Dedifferentiated amniotic fluid mesenchymal stem cell (primary cell): Measurements from ENCODE around the gene UGT3A2.
"Not testable (repeated sequence)": the region's sequence is repeated elsewhere in the genome, so short reads cannot be mapped to it uniquely, and the experiment has no call there.

Experiments
- DNase-seq: peaks from one replicate; pipeline ENCODE4 v3.0.0-alpha.2; 2016; ENCODE audit errors: extremely low spot score

The UGT3A2 gene

DNA sequence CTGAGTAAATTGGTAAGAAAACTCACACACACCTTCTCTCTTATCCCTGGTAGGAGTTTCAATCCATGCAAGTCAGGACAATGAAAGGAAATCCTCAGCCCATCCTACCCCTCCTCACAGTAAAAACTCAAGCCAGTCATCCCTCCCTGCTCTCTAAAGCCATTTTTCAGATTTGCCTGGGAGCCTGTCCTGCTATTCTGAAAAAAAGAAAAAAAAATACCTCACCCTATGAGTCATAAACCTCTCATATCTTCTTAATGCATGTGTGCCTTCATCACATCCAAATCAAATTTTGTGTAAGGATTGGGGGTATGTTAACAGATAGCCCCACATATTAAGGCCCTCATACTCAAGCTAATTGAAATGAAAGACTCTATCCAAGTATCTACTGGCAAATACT is 14.1 kb downstream of the UGT3A2 start:
- DNase-seq = no peak

GRCh38 chr5:36049949-36050348 is 16.7 kb downstream of the UGT3A2 start:
- DNase-seq = no peak

DNA sequence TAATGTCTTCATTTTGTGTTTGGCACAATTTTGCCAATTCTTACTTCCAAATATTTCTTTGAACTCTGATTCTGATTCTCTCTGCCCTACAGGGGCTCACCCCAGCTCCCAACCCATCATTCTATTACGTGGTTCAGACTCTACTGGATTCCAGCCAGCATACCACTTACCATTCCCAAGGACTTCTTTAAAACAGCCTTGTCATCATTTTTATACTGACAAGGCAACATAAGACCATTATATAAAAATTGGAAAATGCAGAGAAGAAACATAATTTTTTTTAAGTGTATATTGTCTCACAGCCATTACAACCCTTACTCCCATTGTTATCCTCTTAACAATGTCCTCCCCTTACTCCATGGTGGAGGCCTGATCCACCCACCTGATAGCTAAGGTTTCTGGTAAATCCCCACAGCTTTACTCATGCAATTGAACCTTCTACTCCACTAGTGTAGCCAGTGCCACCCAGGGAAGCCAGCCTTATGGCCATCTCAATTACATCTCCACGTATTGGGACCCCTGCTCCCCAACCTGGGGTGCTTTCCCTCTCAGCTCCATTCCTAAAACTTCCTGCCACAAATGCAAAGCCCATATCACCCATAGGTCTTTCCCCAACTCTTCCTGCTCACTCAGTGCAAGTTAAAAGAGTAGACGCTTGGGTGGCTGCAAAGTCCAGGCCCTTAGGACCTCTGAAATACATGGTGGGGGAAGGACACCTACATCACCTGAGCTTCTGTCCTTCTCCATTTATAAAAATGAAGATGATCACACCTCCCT is 19.1 kb downstream of the UGT3A2 start:
- DNase-seq = no peak

GRCh38 chr5:36045895-36046294 is 20.8 kb downstream of the UGT3A2 start:
- no peak for DNase-seq

DNA sequence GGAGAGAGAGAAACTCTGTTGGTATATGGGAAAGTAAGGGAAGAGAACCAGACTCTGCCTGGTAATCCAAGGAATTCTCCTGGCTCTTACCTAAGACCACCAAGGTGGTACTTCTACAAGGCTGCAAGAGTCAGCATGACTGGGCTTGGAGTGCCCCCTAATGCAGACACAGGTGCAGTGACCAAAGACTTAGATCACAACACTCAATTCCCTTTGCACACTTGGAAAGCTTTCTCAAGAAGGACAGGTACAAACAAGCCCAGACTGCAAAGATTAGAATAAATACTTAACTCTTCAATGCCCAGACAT is 25.2 kb downstream of the UGT3A2 start:
- DNase-seq = no peak

DNA sequence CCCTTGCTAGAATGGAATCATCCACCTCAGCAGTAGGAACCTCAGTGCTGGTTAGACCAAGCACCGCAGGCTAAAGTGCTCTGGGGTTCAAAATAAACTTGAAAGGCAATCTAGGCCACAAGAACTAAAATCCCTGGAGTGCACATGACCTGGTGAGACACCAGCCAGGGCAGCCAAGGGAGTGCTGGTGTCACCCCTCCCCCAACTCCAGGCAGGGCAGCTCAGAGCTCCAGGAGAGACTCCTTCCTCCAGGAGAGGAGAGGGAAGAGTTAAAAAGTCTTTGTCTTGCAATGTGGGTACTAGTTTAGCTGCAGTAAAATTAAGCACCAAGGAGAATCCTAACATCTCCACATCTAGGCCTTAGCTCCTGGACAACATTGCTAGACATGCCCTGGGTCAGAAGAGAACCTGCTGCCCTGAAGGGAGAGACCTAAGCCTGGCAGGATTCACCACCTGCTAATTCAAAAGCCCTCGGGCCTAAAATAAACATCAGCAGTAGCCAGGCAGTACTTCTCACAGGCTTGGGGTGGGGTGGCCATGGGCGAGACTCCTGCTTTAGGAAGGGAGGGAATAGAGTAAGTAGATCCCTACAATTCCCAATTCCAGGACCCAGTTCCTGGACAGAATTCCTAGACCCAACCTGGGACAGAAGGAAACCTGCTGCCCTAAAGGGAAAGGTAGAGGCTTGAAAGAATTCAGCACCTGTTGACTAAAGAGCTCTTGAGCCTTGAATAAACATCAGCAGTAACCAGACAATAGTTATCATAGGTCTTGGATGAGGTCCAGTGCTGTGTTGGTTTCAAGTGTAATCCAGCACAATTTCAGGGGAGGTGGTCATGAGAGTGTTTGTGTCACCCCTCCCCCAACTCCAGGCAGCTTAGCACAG is 25.8 kb downstream of the UGT3A2 start:
- no peak for DNase-seq

DNA sequence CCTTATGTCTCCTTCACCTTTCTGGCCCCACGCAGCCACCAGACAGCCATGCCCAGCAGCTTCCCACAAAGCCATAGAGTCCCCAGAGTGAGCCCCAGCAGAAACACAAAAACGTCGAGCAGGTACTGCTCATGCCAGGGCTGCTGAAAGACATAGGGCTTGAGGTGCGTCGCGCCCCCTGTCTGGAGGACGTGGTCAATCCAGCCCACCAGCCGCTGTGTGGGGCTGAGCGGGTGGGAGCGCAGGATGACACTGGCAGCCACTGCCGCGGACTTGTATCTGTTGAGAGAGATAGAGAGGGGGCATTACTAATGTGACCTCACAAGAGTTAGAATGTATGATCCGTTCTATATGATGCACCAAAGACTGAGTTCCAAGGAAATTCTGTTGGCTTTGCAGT is 31.0 kb downstream of the UGT3A2 start:
- no peak for DNase-seq

GRCh38 chr5:36034536-36035134 is 32.0 kb downstream of the UGT3A2 start:
- not testable (repeated sequence) for DNase-seq

DNA sequence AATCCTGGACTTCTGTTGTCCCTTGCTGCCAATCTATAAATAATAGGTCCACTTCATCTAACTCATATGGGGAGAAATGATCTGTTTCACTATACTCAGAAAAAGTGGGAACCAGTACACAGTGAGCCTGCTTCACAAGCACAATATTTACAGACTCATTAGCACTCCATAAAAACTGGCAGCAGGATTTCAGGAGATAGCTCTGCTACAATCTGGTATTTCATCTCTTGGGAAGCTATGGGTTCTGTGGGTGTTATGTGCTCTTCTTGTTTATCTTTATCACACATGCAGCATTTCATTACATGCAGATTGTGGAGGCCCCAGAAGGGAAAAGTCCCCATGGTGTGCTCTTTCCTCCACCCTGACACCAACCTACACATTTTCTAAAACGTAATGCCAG is 33.2 kb downstream of the UGT3A2 start:
- DNase-seq = no peak

DNA sequence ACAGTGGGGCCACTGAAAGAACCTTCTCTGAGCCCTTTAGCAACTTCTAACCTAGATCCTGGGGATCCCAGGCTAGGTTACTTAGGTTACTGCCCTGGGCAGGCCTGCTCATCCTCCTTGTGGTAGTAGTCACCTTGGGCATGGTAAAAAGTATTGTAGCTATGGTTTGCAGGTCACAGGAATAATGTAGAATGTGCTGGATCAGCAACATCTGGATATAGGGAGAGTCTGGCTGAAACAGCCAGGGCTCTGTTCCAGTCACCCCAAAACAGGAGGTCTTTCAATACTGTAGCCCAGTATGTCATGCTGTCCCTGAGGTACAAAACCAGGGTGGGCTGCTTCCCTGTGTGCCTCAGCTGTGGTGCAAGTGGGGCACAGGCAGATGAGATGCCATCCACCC is 33.6 kb downstream of the UGT3A2 start:
- no peak for DNase-seq

GRCh38 chr5:36031223-36031622 is 35.5 kb downstream of the UGT3A2 start:
- no peak for DNase-seq

- no peak for DNase-seq
Observed at GRCh38 chr5:36029914-36030313, 36.8 kb downstream of the UGT3A2 start.

DNA sequence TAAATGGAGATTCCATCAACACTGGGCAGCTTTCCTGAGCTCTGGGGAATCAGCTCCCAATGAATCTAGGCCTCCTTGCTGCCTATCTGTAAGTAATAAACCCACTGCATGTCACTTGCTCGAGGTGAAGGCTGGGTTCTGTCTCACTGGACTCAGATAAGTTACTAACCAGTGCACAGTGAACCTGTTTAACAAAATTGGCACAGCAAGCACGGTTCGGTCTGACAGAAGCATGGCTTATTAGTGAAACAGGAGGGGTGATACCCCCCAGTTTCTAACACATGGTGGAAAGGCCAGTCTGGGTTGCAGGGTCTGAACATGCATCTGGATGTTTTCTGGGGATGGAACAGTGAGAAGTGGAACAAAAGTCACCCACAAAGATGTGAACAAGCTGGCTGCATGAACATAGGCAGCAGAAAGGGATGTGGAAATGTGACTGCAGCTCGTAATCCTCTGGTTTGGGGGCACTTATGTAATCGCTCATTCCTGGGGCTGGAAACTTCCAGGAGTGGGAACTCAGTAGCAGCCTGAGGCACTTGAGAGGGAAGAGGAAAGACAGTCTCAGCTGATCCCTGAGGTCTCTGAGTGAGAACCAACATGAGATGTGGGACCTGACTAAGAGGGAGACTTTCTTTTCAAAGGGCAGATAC is 37.7 kb downstream of the UGT3A2 start:
- DNase-seq = no peak

- DNase-seq = no peak
Observed at GRCh38 chr5:36027711-36028110, 39.0 kb downstream of the UGT3A2 start.

DNA sequence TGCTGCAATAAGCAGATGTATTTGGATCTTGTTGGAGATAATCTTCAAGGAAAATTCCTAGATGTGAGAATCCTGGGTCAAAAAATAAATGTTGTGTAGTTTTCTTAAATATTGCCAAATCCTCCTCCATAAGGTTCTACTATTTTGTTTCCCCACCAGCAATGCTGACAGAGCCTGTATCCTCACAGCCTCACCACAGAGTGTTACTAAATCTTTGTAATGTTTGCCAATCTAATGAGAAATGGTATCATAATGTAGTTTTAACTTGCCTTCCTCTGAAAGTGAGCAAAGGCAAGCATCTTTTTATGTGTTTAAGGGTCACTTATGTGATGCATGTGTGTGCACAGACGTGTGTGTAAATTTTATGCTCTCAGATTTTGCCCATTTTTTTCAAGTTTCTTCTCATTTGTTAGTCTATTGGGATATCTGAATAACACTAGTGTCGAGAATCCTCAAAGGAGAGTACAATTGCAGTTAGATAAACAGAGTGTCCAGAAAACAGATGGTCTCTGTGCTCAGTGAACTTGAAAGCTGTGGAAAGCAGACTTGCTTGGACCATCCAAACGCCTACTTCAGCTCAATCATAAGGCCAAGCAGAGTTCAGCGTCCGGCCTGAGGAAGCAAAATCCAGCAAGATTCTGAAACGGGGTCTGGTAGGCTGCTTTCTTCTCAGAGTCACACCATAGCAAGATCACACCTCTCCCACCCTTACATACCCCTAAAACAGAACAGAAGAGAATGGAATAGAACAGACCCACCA is 39.8 kb downstream of the UGT3A2 start:
- DNase-seq = no peak

GRCh38 chr5:36022246-36022645 is 44.4 kb downstream of the UGT3A2 start:
- DNase-seq = not testable (repeated sequence)

DNA sequence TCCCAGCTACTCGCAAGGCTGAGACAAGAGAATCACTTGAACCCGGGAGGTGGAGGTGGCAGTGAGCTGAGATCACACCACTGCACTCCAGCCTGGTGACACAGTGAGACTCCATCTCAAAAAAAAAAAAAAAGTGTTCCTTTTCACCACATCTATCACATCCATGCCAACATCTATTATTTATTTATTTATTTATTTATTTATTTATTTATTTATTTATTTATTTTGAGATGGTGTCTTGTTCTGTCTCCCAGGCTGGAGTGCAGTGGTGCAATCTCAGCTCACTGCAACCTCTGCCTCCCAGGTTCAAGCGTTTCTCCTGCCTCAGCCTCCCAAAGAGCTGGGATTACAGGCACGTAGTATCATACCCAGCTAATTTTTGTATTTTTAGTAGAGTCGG is 47.1 kb downstream of the UGT3A2 start:
- not testable (repeated sequence) for DNase-seq

DNA sequence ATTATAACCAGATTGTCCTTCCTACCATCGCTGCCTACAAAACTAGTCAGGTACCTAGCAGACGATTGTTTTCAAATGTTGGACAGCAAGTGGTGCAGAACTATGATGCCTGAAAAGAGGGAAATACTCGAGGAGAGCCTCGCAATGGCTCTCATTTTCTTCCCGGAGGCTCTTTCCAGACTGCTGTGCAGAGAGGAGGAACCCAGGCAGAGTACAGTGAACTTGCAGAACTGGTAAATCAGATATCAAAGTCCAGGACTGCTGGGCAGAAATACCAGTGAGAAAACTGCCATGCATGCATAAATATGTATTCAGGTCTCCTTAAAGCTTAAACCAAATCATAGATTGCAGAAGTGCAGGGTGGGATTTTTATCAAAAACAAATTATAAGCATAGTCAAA is 49.1 kb downstream of the UGT3A2 start:
- DNase-seq = no peak

DNA sequence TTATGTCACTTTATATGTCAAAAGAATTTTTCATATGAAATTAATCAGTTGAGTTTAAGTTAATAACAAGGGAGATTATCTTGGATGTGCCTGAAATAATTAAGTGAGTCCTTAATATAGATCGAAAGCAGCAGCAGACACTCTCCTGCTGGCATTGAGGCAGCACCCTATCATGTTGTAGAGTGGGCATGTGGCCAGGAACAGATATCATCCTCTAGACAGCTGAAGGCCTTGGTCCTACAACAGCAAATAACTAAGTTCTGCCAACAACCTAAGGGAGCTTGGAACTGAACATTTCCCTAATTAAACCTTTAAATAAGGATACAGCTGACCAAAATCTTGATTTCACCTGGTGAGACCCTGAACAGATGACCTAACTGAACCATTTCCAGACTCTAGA is 49.7 kb downstream of the UGT3A2 start:
- DNase-seq = no peak

- DNase-seq = no peak
Observed at GRCh38 chr5:36013182-36013581, 53.5 kb downstream of the UGT3A2 start.

DNA sequence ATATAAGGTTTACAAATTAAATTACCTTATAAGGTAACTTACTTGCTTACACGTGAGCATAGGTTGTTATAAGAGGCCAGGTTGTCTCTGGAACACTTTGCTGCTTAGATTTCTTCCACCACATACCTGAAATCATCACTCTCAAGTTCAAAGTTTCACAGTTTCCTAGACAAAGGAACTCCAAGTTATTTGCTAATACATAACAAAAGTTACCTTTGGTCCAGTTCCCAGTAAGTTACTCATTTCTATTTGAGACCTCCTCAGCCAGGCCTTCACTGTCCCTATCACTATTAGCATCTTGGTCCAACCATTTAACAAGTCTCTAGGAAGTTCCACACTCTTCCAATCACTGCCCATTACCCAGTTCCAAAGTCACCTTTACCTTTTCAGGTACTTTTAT is 57.0 kb downstream of the UGT3A2 start:
- no peak for DNase-seq

GRCh38 chr5:36007366-36007765 is 59.3 kb downstream of the UGT3A2 start:
- no peak for DNase-seq
